T-helper 9 cell (primary cell): ENCODE measurements around the gene CAPN14.

Experiments
- DNase-seq: peaks from one replicate; pipeline ENCODE4 v3.0.0-alpha.2; 2020

Gene CAPN14

DNA sequence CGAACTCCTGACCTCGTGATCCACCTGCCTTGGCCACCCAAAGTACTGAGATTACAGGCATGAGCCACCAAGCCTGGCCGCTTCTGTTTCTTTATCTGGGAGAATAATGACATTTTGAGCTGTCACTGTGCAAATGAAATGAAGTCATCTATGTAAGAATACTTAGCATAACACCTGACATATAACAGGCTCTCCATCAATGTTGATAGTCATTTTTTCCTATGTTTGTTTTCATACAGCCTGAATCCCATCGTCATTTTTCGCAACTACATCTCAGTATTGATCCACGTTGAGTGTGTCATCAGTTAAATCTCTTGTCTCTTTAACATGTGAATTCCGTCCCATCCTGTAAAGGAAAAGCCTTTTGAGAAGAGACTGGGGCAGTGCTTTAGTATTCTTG lies 6.4 kb upstream of the CAPN14 start:
- no peak for DNase-seq

DNA sequence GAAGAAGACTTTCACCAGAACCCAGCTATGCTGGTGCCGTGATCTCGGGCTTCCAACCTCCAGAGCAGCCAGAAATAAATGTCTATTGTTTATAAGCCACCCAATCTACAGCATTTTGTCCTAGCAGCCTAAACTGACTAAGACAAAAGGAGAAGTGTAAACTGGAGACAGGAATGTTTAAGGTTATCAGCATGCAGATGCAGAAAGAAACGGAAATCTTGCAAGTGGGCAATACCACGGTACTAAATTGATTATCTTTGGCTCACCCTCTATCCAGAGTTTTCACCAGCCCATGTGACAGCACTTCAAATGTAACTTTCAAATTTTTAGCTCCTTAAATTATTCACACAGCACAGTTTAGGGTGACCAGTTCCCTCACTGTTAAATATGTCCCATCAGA lies 5.7 kb upstream of the CAPN14 start:
- DNase-seq = no peak

DNA sequence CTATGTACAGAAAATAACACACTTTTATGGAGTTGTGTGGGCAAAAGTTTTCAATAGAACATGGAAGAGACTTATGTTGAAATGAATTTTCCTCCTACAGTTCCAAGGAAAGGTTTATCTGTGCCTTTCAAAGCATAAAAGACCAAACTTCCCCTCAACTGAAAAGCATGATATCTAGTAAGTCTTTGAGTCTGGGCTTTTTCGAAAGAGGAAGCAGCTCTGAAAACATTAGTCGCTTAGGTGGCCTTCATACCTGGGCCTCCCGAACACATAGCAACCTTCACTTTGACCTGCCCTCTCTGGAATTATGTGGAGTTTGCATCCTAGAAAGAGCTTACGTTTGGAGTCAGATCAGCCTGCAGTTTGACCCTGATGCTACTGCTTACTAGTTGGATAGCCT lies 4.8 kb upstream of the CAPN14 start:
- DNase-seq = no peak

DNA sequence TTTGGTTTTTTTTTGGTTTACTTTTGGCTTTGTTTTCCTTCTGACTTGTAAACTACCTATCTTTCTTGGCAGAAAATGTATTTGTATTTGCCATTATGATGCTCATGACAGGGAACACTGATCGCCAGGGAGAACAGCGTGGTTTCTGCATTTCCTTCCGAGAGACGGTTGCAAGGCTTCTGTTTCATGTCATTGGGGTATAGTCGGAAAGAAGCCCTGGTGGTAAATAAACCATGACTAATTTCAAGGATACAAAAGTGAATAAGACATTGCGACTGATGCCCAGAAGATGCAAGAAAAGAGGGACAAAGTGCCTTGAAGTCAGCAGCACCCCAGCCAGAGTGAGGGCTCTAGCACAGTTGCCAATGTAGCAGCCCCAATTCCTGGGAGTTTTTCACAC lies 4.2 kb upstream of the CAPN14 start:
- DNase-seq = no peak

DNA sequence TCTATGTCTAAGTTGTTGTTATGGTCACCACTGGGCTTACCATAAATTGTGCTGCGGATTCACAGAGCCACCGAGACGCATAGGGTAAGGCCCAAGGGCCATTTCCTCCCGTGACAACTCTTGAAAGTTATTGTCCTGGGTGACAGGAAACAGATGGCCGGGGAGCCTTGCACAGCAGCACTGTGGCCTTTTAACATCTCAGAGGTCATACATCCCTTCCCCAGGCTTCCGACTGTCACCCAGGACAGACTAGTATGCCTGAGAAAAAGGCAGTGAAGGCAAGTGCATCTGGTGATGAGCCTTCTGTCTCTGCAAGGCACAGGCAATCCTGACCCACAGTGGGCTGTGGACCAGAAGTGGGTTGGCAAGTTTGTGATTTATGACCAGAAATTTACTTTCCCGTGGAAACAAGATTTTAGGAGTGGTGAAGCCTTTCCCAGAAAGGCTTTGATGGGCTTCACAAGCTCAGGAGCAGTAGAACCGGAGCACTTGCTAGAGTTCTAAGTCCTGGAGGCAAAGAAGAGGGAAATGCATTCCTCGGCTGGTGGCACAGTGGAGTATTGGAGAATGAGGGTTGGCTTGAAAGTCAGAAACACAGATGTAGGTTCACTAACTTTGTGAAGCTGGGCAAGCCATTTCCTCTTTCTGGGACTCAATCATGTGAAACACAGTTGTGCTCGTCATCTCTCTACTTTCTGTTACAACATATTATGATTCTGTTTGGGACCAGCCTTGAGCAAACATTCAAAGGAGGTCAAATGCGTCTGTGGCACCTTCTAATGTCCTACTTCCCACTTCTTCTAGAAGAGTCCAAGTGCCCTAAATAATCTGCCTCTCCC lies 2.0 kb upstream of the CAPN14 start:
- no peak for DNase-seq

DNA sequence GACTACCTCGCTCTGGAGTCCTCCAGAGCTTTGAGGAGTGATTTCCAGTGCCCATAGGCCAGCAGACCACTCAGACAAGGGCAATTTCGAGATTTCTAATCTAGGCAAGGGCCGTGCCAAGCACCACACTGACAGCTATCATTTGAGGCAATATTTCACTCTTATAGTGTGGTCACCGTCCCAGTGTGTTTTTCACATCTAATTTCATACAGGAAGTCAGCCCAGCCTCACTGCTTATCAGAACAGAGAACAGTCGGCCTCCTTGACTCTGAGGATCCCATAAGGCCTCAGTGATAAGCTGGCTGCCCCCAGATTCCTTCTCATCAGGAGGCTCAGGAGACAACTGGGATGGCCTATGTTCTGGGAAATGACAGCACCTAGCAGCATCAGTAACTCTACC lies 581 bp downstream of the CAPN14 start:
- no peak for DNase-seq

DNA sequence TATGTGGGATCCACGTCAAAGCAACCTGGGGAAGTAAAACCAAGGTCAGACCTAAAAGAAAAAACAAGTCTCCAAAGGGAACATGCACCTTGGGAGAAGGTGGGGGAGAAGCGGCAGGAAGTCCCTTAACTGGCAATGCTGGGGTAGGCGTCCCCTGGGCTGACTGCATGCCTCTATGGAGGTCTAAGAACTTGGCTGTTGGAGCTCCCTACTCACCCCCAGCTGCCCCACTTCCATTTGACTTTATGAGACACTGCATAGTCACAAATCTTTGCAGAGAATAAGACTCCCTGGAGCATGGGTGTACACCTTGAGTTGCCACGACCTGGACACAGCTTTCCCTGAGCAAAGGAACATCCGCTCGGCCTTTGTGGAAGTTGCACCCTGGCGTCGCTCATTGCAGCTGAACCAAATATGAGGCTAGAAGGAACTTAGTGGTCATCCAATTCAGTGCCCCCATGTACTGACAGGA lies 2.8 kb downstream of the CAPN14 start:
- DNase-seq = no peak

DNA sequence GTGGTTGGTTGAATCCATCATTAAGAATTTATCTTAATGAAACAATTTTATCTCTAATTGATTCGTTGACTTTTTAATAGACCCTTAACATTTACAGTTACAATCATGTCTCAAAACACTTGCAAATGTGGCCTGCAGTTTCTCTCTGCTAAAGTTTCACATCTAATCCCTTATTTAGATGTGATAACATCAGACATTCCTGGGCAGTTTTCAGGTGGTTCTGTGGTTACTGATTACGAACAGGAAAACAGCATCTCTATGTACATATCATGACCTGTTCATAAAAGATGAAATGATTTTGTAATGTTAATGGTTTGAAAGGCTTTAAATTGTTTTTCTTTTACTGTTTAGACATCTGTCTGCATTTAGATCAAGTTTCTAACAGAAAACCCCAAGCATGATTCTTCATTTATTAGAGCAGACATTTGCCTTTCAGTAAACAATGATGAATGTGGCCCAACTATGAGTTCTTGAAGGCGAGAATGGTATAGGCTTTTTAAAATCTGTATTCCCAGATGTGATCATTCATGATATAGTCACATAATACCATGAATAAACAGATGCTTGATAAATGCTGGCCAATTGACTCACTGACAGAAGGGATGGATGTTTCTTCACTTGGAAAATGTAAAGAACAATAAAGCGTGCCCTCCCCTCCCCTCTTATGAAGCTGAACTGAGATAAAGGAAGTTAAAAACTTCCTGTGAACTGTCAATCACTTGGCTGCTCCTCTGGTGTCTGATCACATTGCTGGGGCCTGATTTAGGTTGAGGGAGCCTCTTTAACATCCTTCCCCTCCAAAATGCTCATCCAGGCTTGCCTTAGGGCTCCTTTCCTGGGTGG lies 3.5 kb downstream of the CAPN14 start:
- DNase-seq = no peak

DNA sequence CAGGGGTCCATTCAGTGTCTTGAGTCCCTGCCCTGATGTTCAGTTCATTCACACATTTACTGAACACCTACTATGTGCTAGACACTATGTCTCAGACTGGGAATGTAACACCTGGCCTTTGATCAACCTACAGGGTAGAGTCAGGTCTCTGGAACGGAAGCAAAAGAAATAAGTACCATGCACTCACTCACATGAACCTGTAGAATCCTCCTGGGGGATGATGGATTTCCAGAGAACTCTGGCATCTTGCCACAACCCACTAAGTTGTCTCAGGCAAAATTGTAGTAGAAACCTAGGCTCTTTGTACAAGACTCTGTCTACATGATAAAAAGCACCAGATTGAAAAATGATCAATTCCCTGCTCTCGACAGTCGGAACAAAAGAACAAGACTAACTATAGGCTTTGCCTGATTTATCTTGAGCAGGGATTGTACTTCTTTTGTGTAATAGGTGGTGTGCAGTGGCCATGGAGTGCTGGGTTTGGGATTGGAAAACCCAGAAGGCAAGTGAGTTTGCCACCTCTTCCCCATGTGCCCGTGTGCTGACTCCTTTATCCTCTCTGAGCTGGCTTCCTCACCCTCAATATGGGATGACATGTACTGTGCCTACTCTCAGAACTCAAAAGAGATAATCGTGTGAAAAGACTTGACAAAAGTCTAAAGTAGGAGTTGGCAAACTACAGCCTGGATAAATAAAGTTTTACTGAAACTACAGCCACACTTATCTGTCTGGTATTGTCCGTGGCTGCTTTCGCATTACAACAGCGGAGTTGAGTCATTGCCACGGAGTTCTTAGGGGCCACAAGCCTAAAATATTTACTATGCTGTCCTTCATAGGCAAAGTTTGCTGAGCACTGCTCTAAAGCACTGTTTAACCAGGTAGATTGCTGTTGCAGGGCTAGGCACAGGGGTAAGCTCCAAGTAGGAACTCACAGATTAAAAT lies 4.4 kb downstream of the CAPN14 start:
- DNase-seq = no peak

DNA sequence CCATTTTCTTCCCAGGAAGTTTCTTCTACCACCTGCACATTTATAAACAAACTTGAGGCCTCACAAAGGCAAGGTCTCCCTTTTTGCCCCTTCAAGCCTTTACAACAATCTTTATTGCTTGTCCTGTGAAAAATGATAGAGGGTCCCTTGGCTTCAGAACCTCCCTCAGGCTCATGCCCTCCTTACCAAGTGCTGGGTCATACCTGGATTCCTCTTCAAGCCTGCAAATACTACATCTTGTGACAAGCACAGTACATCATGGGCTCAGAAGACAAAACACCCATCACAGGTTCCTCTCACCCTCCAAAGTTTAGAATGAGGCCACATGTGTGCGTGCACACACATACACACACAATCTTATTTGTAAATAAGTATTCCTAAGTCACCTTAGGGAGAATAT lies 9.1 kb downstream of the CAPN14 start:
- DNase-seq = no peak

DNA sequence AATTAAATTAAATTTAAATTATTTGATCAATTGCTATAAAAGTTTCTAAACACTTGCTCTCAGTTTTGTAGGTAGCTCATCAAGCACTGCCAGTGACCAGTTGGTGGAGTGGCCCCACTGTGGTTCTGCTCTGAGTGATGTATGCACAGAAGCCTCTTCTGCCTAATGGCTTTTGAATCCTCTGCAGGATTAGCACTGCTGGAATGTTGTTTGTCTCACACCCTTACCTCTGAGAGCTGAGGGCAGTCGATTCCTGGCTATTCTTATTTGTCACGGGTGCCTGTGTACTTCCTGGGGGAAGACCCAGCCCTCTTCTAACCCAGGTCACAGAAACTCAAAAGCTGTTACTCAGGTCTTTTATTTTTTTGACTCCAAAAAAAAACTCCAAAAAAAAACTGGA lies 9.5 kb downstream of the CAPN14 start:
- no peak for DNase-seq

DNA sequence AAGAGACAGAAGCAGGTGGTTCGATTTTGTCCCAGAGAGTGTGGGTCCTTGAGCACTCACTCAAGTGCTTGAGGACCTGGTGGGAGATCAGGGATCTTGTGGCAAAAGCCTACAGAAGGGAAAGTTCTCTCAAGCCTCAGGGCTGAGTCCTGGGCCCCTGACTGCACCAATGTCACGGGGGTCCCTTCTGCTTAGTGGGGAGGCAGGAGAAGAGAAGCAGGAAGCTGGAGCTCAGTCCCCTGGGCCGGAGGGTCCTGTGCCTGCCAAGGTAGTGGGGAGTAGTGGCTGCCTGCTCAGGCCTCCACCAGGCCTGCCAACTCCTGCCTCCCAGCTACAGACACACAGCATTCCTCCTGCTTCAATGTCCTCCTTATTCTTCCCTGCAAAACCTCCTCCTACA lies 11.7 kb downstream of the CAPN14 start:
- DNase-seq = no peak

DNA sequence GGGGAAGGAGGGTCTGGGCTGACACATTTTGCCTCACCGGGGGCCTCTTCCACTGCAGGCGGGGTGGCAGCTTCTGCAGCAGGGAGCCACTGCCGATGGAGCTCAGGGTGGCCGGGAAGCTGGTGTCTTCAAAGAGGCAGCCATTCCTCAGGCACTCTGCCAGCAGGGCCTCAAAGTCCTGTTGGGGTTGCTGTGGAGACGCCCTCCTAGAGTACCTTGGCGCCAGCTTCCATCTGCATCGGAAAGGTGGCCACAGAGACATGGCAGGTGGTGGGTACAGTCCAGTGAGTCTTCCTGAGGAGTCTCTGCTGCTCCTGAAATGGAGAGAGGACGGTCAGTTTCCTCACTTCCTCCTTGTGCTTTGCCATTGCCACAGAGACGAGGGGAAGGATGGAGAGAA lies 12.1 kb downstream of the CAPN14 start:
- no peak for DNase-seq

DNA sequence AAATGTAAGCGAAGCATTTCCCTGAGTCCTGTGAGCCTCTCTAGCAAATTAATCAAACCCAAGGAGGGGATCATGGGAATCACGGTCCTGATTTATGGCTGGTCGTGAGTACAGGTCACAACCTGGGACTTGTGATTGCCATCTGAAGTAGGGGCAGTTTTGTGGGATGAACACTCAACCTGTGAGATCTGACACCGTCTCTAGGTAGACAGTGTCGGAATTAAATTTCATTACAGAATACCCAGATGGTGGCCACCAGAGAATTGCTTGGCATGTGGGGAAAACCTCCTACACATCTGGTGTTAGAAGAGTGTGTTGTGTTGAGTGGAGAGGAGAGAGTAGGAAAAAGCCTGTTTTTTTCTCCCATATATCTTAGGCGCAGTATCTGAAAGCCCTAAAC lies 12.5 kb downstream of the CAPN14 start:
- no peak for DNase-seq

DNA sequence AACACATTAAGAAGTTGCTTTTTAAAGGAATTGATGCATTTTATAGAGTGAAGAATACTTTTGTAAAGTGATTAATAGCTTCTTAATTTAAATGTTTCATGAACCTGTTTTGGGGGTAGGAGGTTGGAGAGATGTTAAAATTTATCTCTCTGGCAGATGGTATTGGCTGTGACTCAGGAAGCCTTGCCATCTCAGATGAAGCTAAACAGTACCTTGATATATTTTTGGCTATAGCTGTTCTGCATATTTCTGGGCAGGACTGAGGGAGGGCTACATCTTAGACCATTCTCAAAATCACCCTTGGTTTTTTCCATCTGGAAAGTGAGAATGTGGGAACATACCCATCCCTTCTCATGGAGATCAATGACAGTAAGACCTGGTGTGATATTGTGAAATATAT lies 13.4 kb downstream of the CAPN14 start:
- no peak for DNase-seq

DNA sequence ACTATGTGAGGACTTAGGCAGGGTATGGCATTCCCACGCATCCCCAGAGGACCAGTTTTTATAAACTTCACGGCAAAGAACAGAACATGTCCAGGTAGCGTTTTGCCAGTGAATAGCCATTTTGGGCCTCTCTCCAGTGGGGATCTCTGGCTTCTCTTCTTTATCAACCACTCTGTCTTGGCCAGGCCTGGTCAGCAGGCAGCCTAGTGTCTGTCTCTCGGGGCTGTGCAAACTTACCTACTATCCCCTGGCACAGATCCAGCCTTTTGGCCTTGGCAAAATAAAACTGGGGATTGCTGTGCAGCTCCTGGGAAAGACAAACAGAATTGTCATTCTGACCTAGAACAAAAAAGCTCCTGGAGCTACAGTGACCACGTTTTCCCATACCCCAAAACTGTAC lies 14.5 kb downstream of the CAPN14 start:
- DNase-seq = no peak

DNA sequence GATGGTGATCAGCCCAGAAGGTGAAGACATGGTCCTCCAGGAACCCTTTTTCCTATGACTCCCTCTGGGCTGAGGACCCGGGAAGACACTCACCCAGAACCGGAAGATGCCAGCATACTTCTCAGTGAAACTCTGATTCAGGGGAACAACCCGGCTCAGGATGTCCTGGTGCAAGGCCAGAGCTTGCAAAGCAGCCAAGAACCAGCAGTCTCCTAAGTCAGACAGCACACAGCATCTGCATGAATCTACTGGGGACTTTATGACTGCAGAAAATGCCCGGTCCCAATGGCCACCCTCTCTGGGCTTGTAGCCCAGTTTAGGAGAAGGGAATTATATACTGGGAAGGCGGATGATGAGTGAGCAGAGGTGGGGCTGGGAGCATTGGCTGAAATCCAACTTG lies 15.3 kb downstream of the CAPN14 start:
- no peak for DNase-seq

DNA sequence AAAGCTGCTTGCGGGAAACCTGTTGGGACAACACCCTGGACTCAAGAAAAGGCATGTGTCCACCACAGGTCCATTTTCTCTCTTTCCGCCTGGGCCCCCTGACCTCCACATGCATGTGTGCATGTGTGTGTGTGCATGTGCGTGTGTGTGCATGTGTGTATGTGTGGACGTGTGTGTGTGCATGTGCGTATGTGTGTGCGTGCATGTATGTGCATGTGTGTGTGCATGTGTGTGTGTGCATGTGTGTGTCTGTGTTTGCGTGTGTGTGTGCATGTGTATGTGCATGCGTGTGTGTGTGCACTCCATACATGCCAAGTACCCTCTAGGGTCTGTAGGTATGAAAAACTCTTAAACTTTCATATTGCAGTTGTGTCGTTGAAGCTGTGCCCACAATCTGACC lies 16.3 kb downstream of the CAPN14 start:
- DNase-seq = no peak

DNA sequence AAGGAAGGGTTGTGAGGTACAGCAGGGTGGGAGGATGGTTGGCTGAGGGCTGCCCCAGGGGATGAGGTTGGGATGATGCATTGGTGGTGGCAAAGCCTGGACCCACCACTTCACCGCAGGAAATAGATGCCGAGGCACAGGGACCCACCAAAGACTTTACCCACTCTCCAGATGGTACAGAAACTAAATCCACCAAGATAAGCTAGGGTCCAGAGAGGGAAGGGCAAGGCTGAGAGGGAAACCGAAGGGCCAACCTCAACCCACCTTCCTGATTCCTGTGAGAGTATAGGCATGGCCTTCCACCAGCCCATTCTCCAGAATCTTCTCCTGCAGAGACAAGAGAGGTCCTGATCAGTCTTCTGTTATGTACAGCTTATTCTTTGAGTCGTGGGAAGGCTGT lies 18.1 kb downstream of the CAPN14 start:
- DNase-seq = no peak

DNA sequence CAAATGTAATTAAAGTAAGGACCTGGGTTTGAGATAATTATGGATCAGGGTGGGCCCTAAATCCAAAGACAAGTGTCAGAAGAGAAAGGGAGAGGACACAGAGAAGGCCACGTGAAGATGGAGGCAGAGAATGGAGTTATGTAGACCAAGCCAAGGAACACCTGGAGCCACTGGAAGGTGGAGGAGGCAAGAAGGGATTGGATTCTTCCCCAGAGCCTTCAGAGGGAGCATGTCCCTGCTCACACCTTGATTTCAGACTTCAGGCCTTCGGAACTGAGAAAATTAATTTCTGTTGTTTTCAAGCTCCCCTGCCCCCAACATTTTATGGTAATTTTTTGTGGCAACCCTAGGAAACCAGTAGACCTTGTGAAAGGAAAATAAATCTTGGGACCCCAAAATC lies 19.6 kb downstream of the CAPN14 start:
- no peak for DNase-seq

DNA sequence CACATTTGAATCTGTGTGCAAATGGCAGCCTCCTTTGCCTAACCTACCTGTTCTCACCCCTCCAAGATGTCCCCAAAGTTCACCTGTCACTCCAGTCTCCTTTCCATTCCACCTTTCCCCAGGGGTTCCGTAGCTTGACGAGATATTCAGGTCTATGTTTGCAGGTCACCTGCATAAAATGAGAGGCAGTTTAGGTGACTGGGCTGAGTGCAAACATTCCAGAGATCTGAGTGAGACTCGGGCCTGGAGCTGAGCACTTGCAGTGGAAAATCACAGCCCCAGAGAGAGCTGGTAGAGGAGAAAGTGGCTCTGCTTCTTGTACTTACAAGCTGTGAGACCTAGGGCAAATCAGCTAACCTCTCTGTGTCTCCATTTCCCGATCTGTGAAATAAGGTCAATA lies 20.1 kb downstream of the CAPN14 start:
- no peak for DNase-seq

DNA sequence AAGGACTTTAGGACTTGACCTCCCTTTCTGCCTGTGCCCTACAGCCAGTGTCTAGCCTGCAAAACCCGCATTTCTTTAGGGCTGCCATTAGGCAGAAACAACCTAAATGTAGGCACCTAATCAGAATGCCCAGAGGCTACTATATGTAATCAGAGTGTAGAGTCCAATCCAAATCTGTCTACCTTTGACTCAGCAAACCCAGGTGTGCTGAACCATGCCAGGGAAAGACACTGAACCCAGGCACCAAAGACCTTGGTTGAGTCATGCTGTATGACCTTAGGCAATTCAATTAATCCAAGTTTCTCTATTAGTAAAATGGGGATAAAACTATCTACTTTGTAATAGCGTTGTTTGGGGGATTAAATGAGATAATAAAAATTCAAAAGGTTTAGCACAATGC lies 20.7 kb downstream of the CAPN14 start:
- DNase-seq = no peak

DNA sequence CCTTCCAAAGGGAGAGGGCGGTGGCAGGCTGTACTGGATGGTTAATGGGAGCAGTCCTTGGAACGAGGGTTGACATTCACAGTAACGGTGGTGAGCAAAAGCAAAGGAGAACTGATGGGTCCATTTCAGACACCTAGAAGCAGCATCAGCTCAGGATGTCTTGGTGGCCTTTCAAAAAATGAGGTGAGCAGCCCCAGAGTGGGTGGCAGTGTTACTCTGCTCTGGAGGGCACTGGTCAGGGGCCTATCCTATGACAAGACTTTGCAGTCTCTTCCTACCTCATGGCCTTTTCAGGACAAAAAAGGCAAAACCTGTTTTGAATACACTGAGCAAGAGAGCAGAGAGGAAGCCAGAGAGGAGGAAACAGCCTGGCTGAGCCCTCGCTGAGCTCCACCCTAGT lies 23.5 kb downstream of the CAPN14 start:
- DNase-seq = no peak
